GM23338 (cell line): Measurements from ENCODE around the gene PLXNA2. TPM values are rescaled to one million over a fixed set of nuclear protein-coding genes. Genes with fewer than 3 reads are reported as not detected.

ENCODE experiments used
- ATAC-seq: fragments of 200-7000 bp; cut with Tn5 transposase; 3 replicates; pipeline ENCODE4 v1.9.1; 2020
- DNase-seq: peaks from one replicate; pipeline ENCODE4 v3.0.0-alpha.2; 2015; ENCODE audit warnings: low spot score
- H2AFZ ChIP-seq: fragments of 200-600 bp; sonication (generic); 2 replicates; pipeline ENCODE4 v1.8.0; 2016; ENCODE audit warnings: antibody characterized with exemption, mild to moderate bottlenecking, moderate library complexity
- H3F3A ChIP-seq: fragments of 200-600 bp; sonication (generic); replicated peaks from 2 replicates; pipeline ENCODE4 v1.8.0; 2017; ENCODE audit warnings: antibody characterized with exemption, mixed run types, low read depth
- H3K27ac ChIP-seq: fragments of 200-600 bp; sonication (generic); 2 replicates; pipeline ENCODE4 v1.6.1; 2016; ENCODE audit warnings: low read depth
- H3K27me3 ChIP-seq: fragments of 200-600 bp; sonication (generic); 2 replicates; pipeline ENCODE4 v1.8.0; 2016; ENCODE audit warnings: mild to moderate bottlenecking, mixed run types, moderate library complexity; ENCODE audit not compliant: insufficient read depth
- H3K36me3 ChIP-seq: fragments of 200-600 bp; sonication (generic); 2 replicates; pipeline ENCODE4 v1.8.0; 2016; ENCODE audit warnings: mild to moderate bottlenecking; ENCODE audit not compliant: insufficient read depth
- H3K4me1 ChIP-seq: fragments of 200-600 bp; sonication (generic); 2 replicates; pipeline ENCODE4 v1.8.0; 2016; ENCODE audit warnings: mild to moderate bottlenecking, moderate library complexity; ENCODE audit not compliant: insufficient read depth
- H3K4me2 ChIP-seq: fragments of 200-600 bp; sonication (generic); 2 replicates; pipeline ENCODE4 v1.7.1; 2017; ENCODE audit warnings: mixed run types
- H3K4me3 ChIP-seq: fragments of 200-600 bp; sonication (generic); 2 replicates; pipeline ENCODE4 v1.6.1; 2016; ENCODE audit warnings: mixed run types
- H3K79me2 ChIP-seq: fragments of 200-600 bp; sonication (generic); replicated peaks from 2 replicates; pipeline ENCODE4 v1.8.0; 2017; ENCODE audit warnings: mild to moderate bottlenecking; ENCODE audit not compliant: insufficient read depth
- H3K9me2 ChIP-seq: fragments of 200-600 bp; sonication (generic); 2 replicates; pipeline ENCODE4 v1.8.0; 2017; ENCODE audit not compliant: insufficient read depth
- H4K20me1 ChIP-seq: fragments of 200-600 bp; sonication (generic); replicated peaks from 2 replicates; pipeline ENCODE4 v1.8.0; 2017; ENCODE audit warnings: mild to moderate bottlenecking; ENCODE audit not compliant: insufficient read depth
- H3K27ac Mint-ChIP-seq: 2 replicates; pipeline ENCODE4 v1.8.0; 2020; ENCODE audit warnings: inconsistent platforms, mild to moderate bottlenecking, moderate library complexity, mixed read lengths
- H3K27me3 Mint-ChIP-seq: 3 replicates; pipeline ENCODE4 v1.8.0; 2022; ENCODE audit warnings: low read depth, mild to moderate bottlenecking, moderate library complexity, mixed read lengths, inconsistent platforms; ENCODE audit not compliant: insufficient read depth, poor library complexity
- H3K36me3 Mint-ChIP-seq: 3 replicates; pipeline ENCODE4 v1.8.0; 2021; ENCODE audit warnings: low read depth, mild to moderate bottlenecking, inconsistent platforms, moderate library complexity, mixed read lengths
- H3K4me1 Mint-ChIP-seq: 3 replicates; pipeline ENCODE4 v1.8.0; 2020; ENCODE audit warnings: mild to moderate bottlenecking, inconsistent platforms, mixed read lengths
- H3K4me3 Mint-ChIP-seq: 3 replicates; pipeline ENCODE4 v1.8.0; 2021; ENCODE audit warnings: moderate library complexity, mild to moderate bottlenecking, inconsistent platforms, mixed read lengths
- H3K9me3 Mint-ChIP-seq: 3 replicates; pipeline ENCODE4 v1.8.0; 2020; ENCODE audit warnings: moderate library complexity, mild to moderate bottlenecking, inconsistent platforms, mixed read lengths
- ETS1 ChIP-seq: IDR thresholded peaks from 2 replicates; pipeline ENCODE4 v1.6.1; 2016; ENCODE audit warnings: antibody characterized with exemption
- EZH2 ChIP-seq: fragments of 200-600 bp; sonication (generic); IDR thresholded peaks from one replicate; pipeline ENCODE4 v1.8.0; 2017; ENCODE audit warnings: antibody characterized with exemption, mild to moderate bottlenecking, low read depth; ENCODE audit not compliant: unreplicated experiment
- EZH2phosphoT487 ChIP-seq: fragments of 200-600 bp; sonication (generic); IDR thresholded peaks from one replicate; pipeline ENCODE4 v1.8.1; 2018; ENCODE audit warnings: antibody characterized with exemption; ENCODE audit not compliant: unreplicated experiment
- JUNB ChIP-seq: IDR thresholded peaks from one replicate; pipeline ENCODE4 v1.6.1; 2016; ENCODE audit warnings: antibody characterized with exemption; ENCODE audit not compliant: unreplicated experiment
- NANOG ChIP-seq: IDR thresholded peaks from 2 replicates; pipeline ENCODE4 v1.6.1; 2016; ENCODE audit warnings: antibody characterized with exemption, borderline replicate concordance
- POLR2AphosphoS5 ChIP-seq: IDR thresholded peaks from 2 replicates; pipeline ENCODE4 v1.6.1; 2016; ENCODE audit warnings: antibody characterized with exemption, low read depth
- STAT1 ChIP-seq: IDR thresholded peaks from one replicate; pipeline ENCODE4 v1.6.1; 2016; ENCODE audit warnings: antibody characterized with exemption; ENCODE audit not compliant: unreplicated experiment
- ZNF331 ChIP-seq: fragments of 250-450 bp; sonication (Bioruptor Pico); IDR thresholded peaks from 2 replicates; pipeline ENCODE4 v1.5.0; 2020; ENCODE audit warnings: low read depth, mild to moderate bottlenecking, moderate library complexity
- ZNF462 ChIP-seq: fragments of 250-450 bp; sonication (Bioruptor Pico); IDR thresholded peaks from 2 replicates; pipeline ENCODE4 v1.5.0; 2020; ENCODE audit warnings: mild to moderate bottlenecking, moderate library complexity
- polyA plus RNA-seq: library from polyadenylated mRNA; unstranded; fragments of >200 nt; fragmentation: Nextera tagmentation; extraction: Ambion mirVana; gene quantifications from 2 replicates; pipeline ENCODE4 v1.2.1, GENCODE V29; 2016
- total RNA-seq: library from RNA; depleted of rRNA; stranded (reverse); fragments of >200 nt; shearing (Covaris generic); gene quantifications from 2 replicates; pipeline ENCODE4 v1.2.3, GENCODE V29; 2014

Gene PLXNA2
- total and polyA plus RNA-seq, 2 experiments from 2014 or later: 0.40 to 1.8 TPM

- TF ChIP-seq ZNF462: no peak
Observed at GRCh38 chr1:208187499-208188041, 56.6 kb downstream of the PLXNA2 start (continued).

GRCh38 chr1:208185801-208186231 lies 58.4 kb downstream of the PLXNA2 start:
- no peak for DNase-seq
- H4K20me1 ChIP-seq: no peaks in the 10 kb centered on the region
- no peaks in the 10 kb centered on the region for H3K36me3 ChIP-seq
- H3K4me1 ChIP-seq: no peaks in the 10 kb centered on the region
- no peaks in the 10 kb centered on the region; the same call in 2 of the 3 replicates for H3K9me3 Mint-ChIP-seq
- H3K27me3 Mint-ChIP-seq: no peaks in the 10 kb centered on the region
- no peak overlapping the region for H3K4me3 Mint-ChIP-seq
- no peaks in the 10 kb centered on the region for H3F3A ChIP-seq
- H3K4me2 ChIP-seq: no peak overlapping the region
- no peaks in the 10 kb centered on the region for H3K36me3 Mint-ChIP-seq
- H3K27me3 ChIP-seq: no peaks in the 10 kb centered on the region
- H3K4me1 Mint-ChIP-seq: peaks cover 14% of the 10 kb centered on the region; the same call in 2 of the 3 replicates
- H3K27ac Mint-ChIP-seq: no peak overlapping the region
- no peak for TF ChIP-seq EZH2phosphoT487
- no peak for TF ChIP-seq ZNF331 (CRISPR knock-in tag)
- TF ChIP-seq ETS1: no peak
- TF ChIP-seq EZH2: no peak
- no peak for TF ChIP-seq NANOG
- TF ChIP-seq ZNF462: no peak
- no peak for TF ChIP-seq STAT1
- no peak for TF ChIP-seq POLR2AphosphoS5
- no peak for TF ChIP-seq JUNB
- no peak overlapping the region for H3K27ac ChIP-seq
- no peak overlapping the region for H3K4me3 ChIP-seq
- H3K9me2 ChIP-seq: no peaks in the 10 kb centered on the region
- ATAC-seq: no peak
- no peak overlapping the region for H2AFZ ChIP-seq
- H3K79me2 ChIP-seq: no peaks in the 10 kb centered on the region
